Stimulated activated effector memory CD8-positive, alpha-beta T cell treated with anti-CD3 and anti-CD28 coated beads, Interleukin-12 subunit alpha, Interleukin-12 subunit beta, amount 100 ng/mL, for 72 hours (primary cell): ENCODE results near the gene AP3M1.
"Not testable (repeated sequence)": the region's sequence is repeated elsewhere in the genome, so short reads cannot be mapped to it uniquely, and the experiment has no call there.

Experiments used
- ATAC-seq: fragments of 150-1000 bp; cut with Tn5 transposase; 2 replicates; pipeline ENCODE4 v1.10.0; 2021
- DNase-seq, 2 donors: peaks; one replicate each; pipeline ENCODE4 v3.0.0; 2021 to 2022; ENCODE audit warnings: low spot score in 2 of 2
- H3K27ac Mint-ChIP-seq: one replicate; pipeline ENCODE4 v1.8.0; 2022; ENCODE audit warnings: mild to moderate bottlenecking, mixed read lengths
- H3K36me3 Mint-ChIP-seq: one replicate; pipeline ENCODE4 v1.8.0; 2022; ENCODE audit warnings: mild to moderate bottlenecking, mixed read lengths
- H3K4me1 Mint-ChIP-seq: one replicate; pipeline ENCODE4 v1.8.0; 2022; ENCODE audit warnings: mixed read lengths
- H3K4me3 Mint-ChIP-seq: one replicate; pipeline ENCODE4 v1.8.0; 2022; ENCODE audit warnings: mild to moderate bottlenecking, mixed read lengths
- H3K9me3 Mint-ChIP-seq: one replicate; pipeline ENCODE4 v1.8.0; 2022; ENCODE audit warnings: mixed read lengths

The AP3M1 gene

GRCh38 chr10:74145133-74145532 is 5.5 kb downstream of the AP3M1 start:
- Mint-ChIP-seq H3K36me3 (peaks cover 47% of the 10 kb centered on the region), H3K27ac (no peak overlapping the region), H3K9me3 (no peaks in the 10 kb centered on the region), H3K4me1 (peaks cover 20% of the 10 kb centered on the region), H3K4me3 (no peak overlapping the region)
- DNase-seq, result no peak
- no peak for ATAC-seq

GRCh38 chr10:74140553-74140952 is 10.1 kb downstream of the AP3M1 start:
- Mint-ChIP-seq H3K4me1 (no peaks in the 10 kb centered on the region), H3K9me3 (no peaks in the 10 kb centered on the region), H3K4me3 (no peak overlapping the region), H3K36me3 (peaks cover 71% of the 10 kb centered on the region), H3K27ac (no peak overlapping the region)
- ATAC-seq (no peak), DNase-seq (no peak)

GRCh38 chr10:74139981-74140380 is 10.6 kb downstream of the AP3M1 start:
- Mint-ChIP-seq H3K9me3 (no peaks in the 10 kb centered on the region), H3K27ac (no peak overlapping the region), H3K4me3 (no peak overlapping the region), H3K4me1 (no peaks in the 10 kb centered on the region), H3K36me3 (peaks cover 71% of the 10 kb centered on the region)
- no peak for ATAC-seq
- no peak for DNase-seq

- H3K9me3 Mint-ChIP-seq, H3K27ac Mint-ChIP-seq, H3K4me1 Mint-ChIP-seq, ATAC-seq, H3K4me3 Mint-ChIP-seq, DNase-seq: not testable (repeated sequence)
- peaks cover 81% of the 10 kb centered on the region for H3K36me3 Mint-ChIP-seq
Observed at GRCh38 chr10:74138596-74138995, 12.0 kb downstream of the AP3M1 start.

GRCh38 chr10:74137992-74138391 is 12.6 kb downstream of the AP3M1 start:
- ATAC-seq (no peak), DNase-seq (no peak)
- H3K36me3 Mint-ChIP-seq, result peaks cover 87% of the 10 kb centered on the region
- no peak overlapping the region for H3K4me3 Mint-ChIP-seq
- H3K9me3 Mint-ChIP-seq, result no peaks in the 10 kb centered on the region
- no peak overlapping the region for H3K27ac Mint-ChIP-seq
- H3K4me1 Mint-ChIP-seq, result no peaks in the 10 kb centered on the region

GRCh38 chr10:74135452-74135851 is 15.2 kb downstream of the AP3M1 start:
- Mint-ChIP-seq H3K4me1 (no peaks in the 10 kb centered on the region), H3K27ac (peak overlapping the region; percentile 40), H3K36me3 (peaks cover 100% of the 10 kb centered on the region), H3K9me3 (no peaks in the 10 kb centered on the region), H3K4me3 (no peak overlapping the region)
- no peak for DNase-seq
- ATAC-seq, result no peak

- DNase-seq (no peak), ATAC-seq (no peak)
- Mint-ChIP-seq H3K9me3 (no peaks in the 10 kb centered on the region), H3K4me1 (no peaks in the 10 kb centered on the region), H3K27ac (no peak overlapping the region), H3K36me3 (peaks cover 100% of the 10 kb centered on the region), H3K4me3 (no peak overlapping the region)
Observed at GRCh38 chr10:74133923-74134820, 16.5 kb downstream of the AP3M1 start.

- H3K4me3 Mint-ChIP-seq, result no peak overlapping the region
- no peaks in the 10 kb centered on the region for H3K9me3 Mint-ChIP-seq
- peaks cover 100% of the 10 kb centered on the region for H3K36me3 Mint-ChIP-seq
- ATAC-seq, result no peak
- H3K27ac Mint-ChIP-seq, result peak overlapping the region; percentile 41
- DNase-seq, result no peak
- peaks cover 8% of the 10 kb centered on the region for H3K4me1 Mint-ChIP-seq
Observed at GRCh38 chr10:74123081-74123480, 27.5 kb downstream of the AP3M1 start.

GRCh38 chr10:74122060-74122459 is 28.6 kb downstream of the AP3M1 start:
- Mint-ChIP-seq H3K4me1 (peaks cover 18% of the 10 kb centered on the region), H3K9me3 (no peaks in the 10 kb centered on the region), H3K36me3 (peaks cover 100% of the 10 kb centered on the region), H3K4me3 (no peak overlapping the region), H3K27ac (peak overlapping the region; percentile 41)
- ATAC-seq, result no peak
- no peak for DNase-seq

- DNase-seq (no peak), ATAC-seq (no peak)
- Mint-ChIP-seq H3K36me3 (peaks cover 100% of the 10 kb centered on the region), H3K9me3 (no peaks in the 10 kb centered on the region), H3K27ac (peak overlapping the region; percentile 41), H3K4me3 (no peak overlapping the region), H3K4me1 (peaks cover 18% of the 10 kb centered on the region)
Observed at GRCh38 chr10:74121368-74121767, 29.3 kb downstream of the AP3M1 start.

GRCh38 chr10:74120911-74121310 is 29.7 kb downstream of the AP3M1 start:
- Mint-ChIP-seq H3K27ac (peak overlapping the region; percentile 41), H3K9me3 (no peaks in the 10 kb centered on the region), H3K4me3 (no peak overlapping the region), H3K4me1 (peaks cover 18% of the 10 kb centered on the region), H3K36me3 (peaks cover 100% of the 10 kb centered on the region)
- DNase-seq, result no peak
- no peak for ATAC-seq

- peaks cover 100% of the 10 kb centered on the region for H3K36me3 Mint-ChIP-seq
- H3K4me3 Mint-ChIP-seq, result no peak overlapping the region
- DNase-seq (no peak), ATAC-seq (no peak)
- peaks cover 18% of the 10 kb centered on the region for H3K4me1 Mint-ChIP-seq
- peak overlapping the region; percentile 90 for H3K27ac Mint-ChIP-seq
- no peaks in the 10 kb centered on the region for H3K9me3 Mint-ChIP-seq
Observed at GRCh38 chr10:74118804-74119203, 31.8 kb downstream of the AP3M1 start.

GRCh38 chr10:74117738-74118137 is 32.9 kb downstream of the AP3M1 start:
- Mint-ChIP-seq H3K36me3 (peaks cover 100% of the 10 kb centered on the region), H3K4me1 (peaks cover 18% of the 10 kb centered on the region), H3K4me3 (no peak overlapping the region), H3K9me3 (no peaks in the 10 kb centered on the region), H3K27ac (peak overlapping the region; percentile 90)
- no peak for DNase-seq
- ATAC-seq, result peak; percentile 62

GRCh38 chr10:74114041-74114448 is 36.6 kb downstream of the AP3M1 start:
- ATAC-seq (no peak), DNase-seq (no peak)
- Mint-ChIP-seq H3K9me3 (no peaks in the 10 kb centered on the region), H3K27ac (peak overlapping the region; percentile 86), H3K36me3 (peaks cover 100% of the 10 kb centered on the region), H3K4me1 (peaks cover 15% of the 10 kb centered on the region), H3K4me3 (no peak overlapping the region)

GRCh38 chr10:74113546-74113945 is 37.1 kb downstream of the AP3M1 start:
- ATAC-seq, result no peak

GRCh38 chr10:74111799-74112198 is 38.8 kb downstream of the AP3M1 start:
- DNase-seq (no peak), ATAC-seq (no peak)
- Mint-ChIP-seq H3K36me3 (peaks cover 98% of the 10 kb centered on the region), H3K4me3 (no peak overlapping the region), H3K27ac (peak overlapping the region; percentile 67), H3K9me3 (no peaks in the 10 kb centered on the region), H3K4me1 (peaks cover 6% of the 10 kb centered on the region)

More at GRCh38 chr10:74113546-74113945, 37.1 kb downstream of the AP3M1 start:
- no peak for DNase-seq
- Mint-ChIP-seq H3K4me3 (no peak overlapping the region), H3K9me3 (no peaks in the 10 kb centered on the region), H3K27ac (peak overlapping the region; percentile 86), H3K36me3 (peaks cover 98% of the 10 kb centered on the region), H3K4me1 (peaks cover 10% of the 10 kb centered on the region)
